IMR-90 (cell line): ENCODE measurements around the gene GPR37. TPM values are rescaled to one million over a fixed set of nuclear protein-coding genes. Genes with fewer than 3 reads are reported as not detected.

Experiments used
- ATAC-seq: fragments of 200-7000 bp; cut with Tn5 transposase; 2 replicates; pipeline ENCODE4 v1.9.1; 2020; ENCODE audit warnings: low read depth, mild to moderate bottlenecking, moderate library complexity
- BruUV-seq: library from RNA; stranded (reverse); fragments of 400-500 nt; replicated peaks from 2 replicates; lab custom pipeline; 2021; lab: Mats Ljungman, UMichigan
- CTCF ChIA-PET: fragments of 300-600 bp; formaldehyde crosslinking; extraction: SDS; loops from one replicate; lab custom pipeline; 2021; ENCODE audit warnings: antibody characterized with exemption; lab: Yijun Ruan, JAX
- POLR2A ChIA-PET: fragments of 300-600 bp; sonication (Branson Sonifier 250); formaldehyde crosslinking; loops from one replicate; lab custom pipeline; 2022; ENCODE audit warnings: antibody characterized with exemption; ENCODE audit not compliant: unreplicated experiment; lab: Charles Lee
- DNase-seq: peaks from one replicate; pipeline ENCODE4 v3.0.0; 2013
- H2AFZ ChIP-seq: replicated peaks from 2 replicates; pipeline ENCODE3; 2013; ENCODE audit warnings: low read length, mild to moderate bottlenecking; ENCODE audit not compliant: poor library complexity
- H2AK5ac ChIP-seq: 2 replicates; pipeline ENCODE4 v1.6.1; 2013; ENCODE audit warnings: low read depth, low read length, inconsistent platforms
- H2AK9ac ChIP-seq: replicated peaks from 2 replicates; pipeline ENCODE3; 2013; ENCODE audit warnings: mild to moderate bottlenecking, low read depth, low read length, moderate library complexity; ENCODE audit not compliant: poor library complexity
- H2BK120ac ChIP-seq: 2 replicates; pipeline ENCODE4 v1.6.1; 2013; ENCODE audit warnings: low read depth, low read length, inconsistent platforms
- H2BK15ac ChIP-seq: 3 replicates; pipeline ENCODE4 v1.6.1; 2013; ENCODE audit warnings: low read depth, low read length, inconsistent platforms
- H2BK20ac ChIP-seq: 2 replicates; pipeline ENCODE4 v1.6.1; 2013; ENCODE audit warnings: low read depth, mild to moderate bottlenecking, inconsistent platforms, low read length, moderate library complexity
- H2BK5ac ChIP-seq: 2 replicates; pipeline ENCODE4 v1.6.1; 2013; ENCODE audit warnings: mild to moderate bottlenecking, low read depth, low read length, inconsistent platforms; ENCODE audit not compliant: poor library complexity, severe bottlenecking
- H3K14ac ChIP-seq: replicated peaks from 2 replicates; pipeline ENCODE4 v1.6.1; 2013; ENCODE audit warnings: low read depth, low read length, inconsistent platforms
- H3K18ac ChIP-seq: 2 replicates; pipeline ENCODE4 v1.6.1; 2013; ENCODE audit warnings: low read depth, low read length, control low read depth
- H3K23ac ChIP-seq: 2 replicates; pipeline ENCODE4 v1.6.1; 2013; ENCODE audit warnings: low read depth, low read length, inconsistent platforms
- H3K27ac ChIP-seq: 2 replicates; pipeline ENCODE4 v1.5.1; 2013; ENCODE audit warnings: mild to moderate bottlenecking, control low read depth, low read length; ENCODE audit not compliant: insufficient read depth
- H3K27me3 ChIP-seq: 2 replicates; pipeline ENCODE4 v1.6.1; 2013; ENCODE audit warnings: low read length; ENCODE audit not compliant: control insufficient read depth, insufficient read depth
- H3K36me3 ChIP-seq: 2 replicates; pipeline ENCODE4 v1.6.1; 2013; ENCODE audit warnings: low read length, mixed read lengths; ENCODE audit not compliant: control insufficient read depth, insufficient read depth
- H3K4ac ChIP-seq: 2 replicates; pipeline ENCODE4 v1.6.1; 2013; ENCODE audit warnings: low read depth, low read length, inconsistent platforms
- H3K4me1 ChIP-seq: 2 replicates; pipeline ENCODE4 v1.6.1; 2013; ENCODE audit warnings: low read length, mixed read lengths; ENCODE audit not compliant: control insufficient read depth, insufficient read depth
- H3K4me2 ChIP-seq: 2 replicates; pipeline ENCODE4 v1.6.1; 2013; ENCODE audit warnings: low read depth, mild to moderate bottlenecking, control low read depth, low read length, moderate library complexity
- H3K4me3 ChIP-seq: 2 replicates; pipeline ENCODE4 v1.5.1; 2013; ENCODE audit warnings: low read depth, mild to moderate bottlenecking, control low read depth, low read length, moderate library complexity; ENCODE audit not compliant: insufficient read depth
- H3K56ac ChIP-seq: 2 replicates; pipeline ENCODE4 v1.6.1; 2013; ENCODE audit warnings: low read length, inconsistent platforms; ENCODE audit not compliant: insufficient read depth; ENCODE audit errors: extremely low read depth
- H3K79me1 ChIP-seq, 2 experiments: 2 replicates each; pipeline ENCODE4 v1.6.1; 2013; ENCODE audit warnings: low read length in 2 of 2, inconsistent platforms in 1 of 2, low read depth in 1 of 2
- H3K9ac ChIP-seq: 2 replicates; pipeline ENCODE4 v1.6.1; 2013; ENCODE audit warnings: low read depth, low read length, control low read depth
- H3K9me1 ChIP-seq: 2 replicates; pipeline ENCODE4 v1.6.1; 2013; ENCODE audit warnings: low read length, inconsistent platforms; ENCODE audit not compliant: insufficient read depth
- H3K9me3 ChIP-seq: 2 replicates; pipeline ENCODE4 v1.6.1; 2013; ENCODE audit warnings: low read length; ENCODE audit not compliant: control insufficient read depth, insufficient read depth
- H4K20me1 ChIP-seq: 2 replicates; pipeline ENCODE4 v1.6.1; 2013; ENCODE audit warnings: low read length, inconsistent platforms; ENCODE audit not compliant: insufficient read depth
- H4K5ac ChIP-seq: 2 replicates; pipeline ENCODE4 v1.6.1; 2013; ENCODE audit warnings: mild to moderate bottlenecking, low read depth, low read length, control low read depth
- H4K8ac ChIP-seq, 2 experiments: 2 replicates each; pipeline ENCODE4 v1.6.1; 2013; ENCODE audit warnings: low read depth in 2 of 2, low read length in 2 of 2, control low read depth in 1 of 2, inconsistent platforms in 1 of 2
- H4K91ac ChIP-seq: 2 replicates; pipeline ENCODE4 v1.6.1; 2013; ENCODE audit warnings: low read depth, low read length, inconsistent platforms; ENCODE audit not compliant: insufficient read depth
- BHLHE40 ChIP-seq: fragments of 150-350 bp; IDR thresholded peaks from 2 replicates; pipeline ENCODE4 v1.6.1; 2016; ENCODE audit warnings: mild to moderate bottlenecking, low read depth, low read length
- CEBPB ChIP-seq: IDR thresholded peaks from 2 replicates; pipeline ENCODE4 v1.6.1; 2012; ENCODE audit warnings: low read depth, low read length, improper control_type of control experiment
- CHD1 ChIP-seq: IDR thresholded peaks from 2 replicates; pipeline ENCODE4 v1.6.1; 2012; ENCODE audit warnings: low read depth, low read length, improper control_type of control experiment
- FOS ChIP-seq: fragments of 150-350 bp; IDR thresholded peaks from 2 replicates; pipeline ENCODE4 v1.6.1; 2016; ENCODE audit warnings: low read depth, low read length
- MAFK ChIP-seq: IDR thresholded peaks from 2 replicates; pipeline ENCODE4 v1.6.1; 2012; ENCODE audit warnings: low read depth, low read length, improper control_type of control experiment
- MAZ ChIP-seq: IDR thresholded peaks from 2 replicates; pipeline ENCODE4 v1.6.1; 2012; ENCODE audit warnings: low read depth, mild to moderate bottlenecking, low read length, improper control_type of control experiment, moderate library complexity, borderline replicate concordance
- MXI1 ChIP-seq: IDR thresholded peaks from 2 replicates; pipeline ENCODE4 v1.6.1; 2012; ENCODE audit warnings: low read depth, mild to moderate bottlenecking, low read length, moderate library complexity, borderline replicate concordance
- NFE2L2 ChIP-seq: fragments of 150-350 bp; IDR thresholded peaks from 2 replicates; pipeline ENCODE4 v1.6.1; 2016; ENCODE audit warnings: low read depth, mild to moderate bottlenecking, low read length
- POLR2A ChIP-seq: IDR thresholded peaks from 2 replicates; pipeline ENCODE4 v1.6.1; 2012; ENCODE audit warnings: mild to moderate bottlenecking, low read depth, low read length
- RAD21 ChIP-seq: IDR thresholded peaks from 2 replicates; pipeline ENCODE4 v1.6.1; 2012; ENCODE audit warnings: low read length, improper control_type of control experiment
- RCOR1 ChIP-seq: IDR thresholded peaks from 2 replicates; pipeline ENCODE4 v1.6.1; 2012; ENCODE audit warnings: mild to moderate bottlenecking, low read length, improper control_type of control experiment; ENCODE audit not compliant: insufficient replicate concordance
- RFX5 ChIP-seq: IDR thresholded peaks from 2 replicates; pipeline ENCODE4 v1.8.0; 2012; ENCODE audit warnings: low read depth, mild to moderate bottlenecking, low read length, moderate library complexity
- SMC3 ChIP-seq: fragments of 150-350 bp; IDR thresholded peaks from 2 replicates; pipeline ENCODE4 v1.6.1; 2016; ENCODE audit warnings: low read depth, mild to moderate bottlenecking, antibody characterized with exemption, low read length, moderate library complexity
- dilution Hi-C: fragments of 300-500 bp; cut with HindIII; formaldehyde crosslinking; loops from one replicate; pipeline ENCODE4 v1.14.3; 2018; ENCODE audit warnings: low sequenced_read_pairs; ENCODE audit not compliant: unreplicated experiment
- in situ Hi-C: fragments of 300-500 bp; cut with MboI; formaldehyde crosslinking; loops from 3 replicates; pipeline ENCODE4 v1.14.3; 2019; ENCODE audit warnings: low sequenced_read_pairs, inconsistent platforms, mixed read lengths
- intact Hi-C: fragments of 100-400 bp; cut with micrococcal nuclease; formaldehyde crosslinking; loops from 2 replicates; pipeline ENCODE4 v1.10.0; 2022
- polyA plus RNA-seq, 3 experiments: library from polyadenylated mRNA; depleted of rRNA; stranded (reverse); fragments of >200 nt; gene quantifications; 2 replicates each; pipeline ENCODE4 v1.2.3, GENCODE V29; 2012; ENCODE audit warnings: low replicate concordance in 1 of 3
- total RNA-seq: library from RNA; depleted of rRNA; stranded (reverse); fragments of >200 nt; gene quantifications from 2 replicates; pipeline ENCODE4 v1.2.3, GENCODE V29; 2012
- TF ChIP-seq, protein P1 (sequence below): fragments of 150-350 bp; IDR thresholded peaks from 2 replicates; pipeline ENCODE4 v1.6.1; 2016; ENCODE audit warnings: low read depth, mild to moderate bottlenecking, low read length, moderate library complexity, borderline replicate concordance
- TF ChIP-seq, protein P2 (sequence below): conservative IDR thresholded peaks from 2 replicates; pipeline ENCODE4 v1.5.1; 2012; ENCODE audit warnings: mild to moderate bottlenecking, low read depth, low read length, improper control_type of control experiment
- TF ChIP-seq, protein P3 (sequence below): fragments of 150-350 bp; IDR thresholded peaks from 2 replicates; pipeline ENCODE4 v1.6.1; 2017; ENCODE audit warnings: mild to moderate bottlenecking, antibody characterized with exemption, low read length, low read depth

GPR37 gene
- total and polyA plus RNA-seq, 2 of the 4 experiments (the other 2 are of a cell fraction): 4.6 to 9.3 TPM

DNA sequence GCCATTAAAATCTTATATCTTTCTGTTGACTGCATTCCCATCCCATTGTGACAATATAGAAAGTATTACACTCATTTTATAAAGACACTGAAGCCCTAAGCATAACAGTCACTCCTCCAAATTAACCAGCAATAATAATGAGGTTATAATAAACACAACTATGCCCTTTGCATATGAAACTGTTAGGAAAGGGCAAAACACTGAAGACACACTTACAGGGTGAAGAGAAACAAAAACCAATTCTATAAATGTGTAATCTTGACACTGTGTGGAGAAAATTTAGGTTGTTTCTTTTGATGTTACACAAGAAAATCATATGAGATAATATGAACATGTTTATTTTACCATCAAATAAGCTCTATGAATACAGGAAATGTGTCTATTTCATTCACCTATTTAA is 14.0 kb upstream of the GPR37 start:
- no peak for TF ChIP-seq NFE2L2
- TF ChIP-seq, protein P1, sequence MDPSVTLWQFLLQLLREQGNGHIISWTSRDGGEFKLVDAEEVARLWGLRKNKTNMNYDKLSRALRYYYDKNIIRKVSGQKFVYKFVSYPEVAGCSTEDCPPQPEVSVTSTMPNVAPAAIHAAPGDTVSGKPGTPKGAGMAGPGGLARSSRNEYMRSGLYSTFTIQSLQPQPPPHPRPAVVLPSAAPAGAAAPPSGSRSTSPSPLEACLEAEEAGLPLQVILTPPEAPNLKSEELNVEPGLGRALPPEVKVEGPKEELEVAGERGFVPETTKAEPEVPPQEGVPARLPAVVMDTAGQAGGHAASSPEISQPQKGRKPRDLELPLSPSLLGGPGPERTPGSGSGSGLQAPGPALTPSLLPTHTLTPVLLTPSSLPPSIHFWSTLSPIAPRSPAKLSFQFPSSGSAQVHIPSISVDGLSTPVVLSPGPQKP: no peak
- no peak for TF ChIP-seq BHLHE40
- TF ChIP-seq, protein P2, sequence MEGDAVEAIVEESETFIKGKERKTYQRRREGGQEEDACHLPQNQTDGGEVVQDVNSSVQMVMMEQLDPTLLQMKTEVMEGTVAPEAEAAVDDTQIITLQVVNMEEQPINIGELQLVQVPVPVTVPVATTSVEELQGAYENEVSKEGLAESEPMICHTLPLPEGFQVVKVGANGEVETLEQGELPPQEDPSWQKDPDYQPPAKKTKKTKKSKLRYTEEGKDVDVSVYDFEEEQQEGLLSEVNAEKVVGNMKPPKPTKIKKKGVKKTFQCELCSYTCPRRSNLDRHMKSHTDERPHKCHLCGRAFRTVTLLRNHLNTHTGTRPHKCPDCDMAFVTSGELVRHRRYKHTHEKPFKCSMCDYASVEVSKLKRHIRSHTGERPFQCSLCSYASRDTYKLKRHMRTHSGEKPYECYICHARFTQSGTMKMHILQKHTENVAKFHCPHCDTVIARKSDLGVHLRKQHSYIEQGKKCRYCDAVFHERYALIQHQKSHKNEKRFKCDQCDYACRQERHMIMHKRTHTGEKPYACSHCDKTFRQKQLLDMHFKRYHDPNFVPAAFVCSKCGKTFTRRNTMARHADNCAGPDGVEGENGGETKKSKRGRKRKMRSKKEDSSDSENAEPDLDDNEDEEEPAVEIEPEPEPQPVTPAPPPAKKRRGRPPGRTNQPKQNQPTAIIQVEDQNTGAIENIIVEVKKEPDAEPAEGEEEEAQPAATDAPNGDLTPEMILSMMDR: no peak
- TF ChIP-seq FOS: no peak
- TF ChIP-seq RFX5: no peak
- TF ChIP-seq, protein P3, sequence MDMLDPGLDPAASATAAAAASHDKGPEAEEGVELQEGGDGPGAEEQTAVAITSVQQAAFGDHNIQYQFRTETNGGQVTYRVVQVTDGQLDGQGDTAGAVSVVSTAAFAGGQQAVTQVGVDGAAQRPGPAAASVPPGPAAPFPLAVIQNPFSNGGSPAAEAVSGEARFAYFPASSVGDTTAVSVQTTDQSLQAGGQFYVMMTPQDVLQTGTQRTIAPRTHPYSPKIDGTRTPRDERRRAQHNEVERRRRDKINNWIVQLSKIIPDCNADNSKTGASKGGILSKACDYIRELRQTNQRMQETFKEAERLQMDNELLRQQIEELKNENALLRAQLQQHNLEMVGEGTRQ: no peak
- no peak for TF ChIP-seq SMC3
- TF ChIP-seq MXI1: no peak
- TF ChIP-seq MAZ: no peak
- no peak for TF ChIP-seq RCOR1
- no peak for TF ChIP-seq RAD21
- TF ChIP-seq CHD1: no peak
- TF ChIP-seq CEBPB: no peak
- TF ChIP-seq POLR2A: no peak
- TF ChIP-seq MAFK: no peak
- Histone ChIP-seq H4K20me1 (no peaks in the 10 kb centered on the region), H3K36me3 (no peaks in the 10 kb centered on the region), H3K23ac (no peak overlapping the region), H3K9me1 (peaks cover 3% of the 10 kb centered on the region), H3K27ac (no peak overlapping the region), H3K4ac (no peak overlapping the region), H2BK120ac (no peak overlapping the region), H3K79me1 (no peaks in the 10 kb centered on the region), H4K91ac (no peak overlapping the region), H3K9me3 (no peaks in the 10 kb centered on the region), H2BK5ac (no peak overlapping the region), H4K5ac (no peak overlapping the region), H2AK5ac (no peak overlapping the region), H3K18ac (no peak overlapping the region), H3K4me2 (no peak overlapping the region), H3K14ac (no peak overlapping the region), H3K9ac (no peak overlapping the region), H2AK9ac (no peak overlapping the region), H3K4me1 (peaks cover 3% of the 10 kb centered on the region; the same call in 1 of the 2 replicates), H3K56ac (no peak overlapping the region), H3K27me3 (no peaks in the 10 kb centered on the region), H4K8ac (no peak overlapping the region), H2BK15ac (no peak overlapping the region), H2BK20ac (no peak overlapping the region), H2AFZ (no peak overlapping the region), H3K4me3 (no peak overlapping the region)
- DNase-seq (no peak), ATAC-seq (no peak)
- in situ Hi-C loops: loop anchor here (5.0 kb wide), 1 partner anchor 627 kb away; no protein-coding TSS in a partner anchor
- dilution Hi-C loops: no loop called here
- intact Hi-C loops: no loop called here
- BruUV-seq: no TSS peak
- ChIA-PET CTCF (interaction anchor here (0.6 to 1.3 kb wide), 2 partner anchors 14 to 462 kb away, joined by 3 to 4 read pairs; partner anchors contain the start of gene GPR37), POLR2A (no interaction called here)
